A204.1 (cell line): Measurements from ENCODE around the gene PTPRO.

Experiments
- FAIRE-seq: peaks from 2 replicates; lab custom pipeline; 2012; peaks lifted over from hg19 to GRCh38; lab: Jason Lieb, UNC

Gene PTPRO

DNA sequence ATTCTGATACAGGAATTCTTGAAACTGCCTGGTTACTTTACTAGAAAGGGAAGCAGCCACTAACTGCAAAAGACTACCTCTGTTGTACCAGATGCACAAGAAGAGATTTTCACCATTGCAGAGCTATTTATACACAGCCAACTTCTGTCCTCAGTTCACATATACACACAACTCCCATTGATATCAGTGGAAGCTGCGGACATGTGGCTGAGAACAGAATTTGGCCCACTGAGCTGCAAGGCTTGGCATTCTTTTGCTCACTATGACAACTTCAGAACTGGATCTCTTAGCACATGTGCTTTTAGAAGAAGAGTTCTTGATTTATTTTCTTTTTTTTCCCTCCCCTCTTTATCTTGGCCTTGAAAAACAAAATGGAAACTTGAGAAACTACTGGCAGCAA lies 28.3 kb downstream of the PTPRO start:
- no peak for FAIRE-seq

DNA sequence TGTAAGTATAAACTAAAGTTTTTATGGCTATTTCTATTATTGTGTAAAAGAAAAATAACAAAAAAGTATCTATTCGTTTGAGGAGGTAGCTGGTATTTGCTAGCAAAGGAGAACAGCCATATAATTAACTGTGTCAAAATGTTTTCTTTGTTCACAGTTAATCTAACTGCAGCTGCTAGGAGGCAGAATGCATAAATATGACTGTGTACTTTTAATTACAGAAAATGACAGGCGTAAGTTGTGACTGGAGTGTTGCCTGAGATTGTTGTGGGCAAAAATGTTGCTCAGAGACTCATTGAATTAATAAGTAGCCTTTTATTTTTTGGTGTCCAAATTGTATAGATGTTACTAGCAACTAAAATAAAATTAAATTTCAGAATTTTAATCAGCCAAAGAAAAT lies 33.5 kb downstream of the PTPRO start:
- FAIRE-seq: no peak

DNA sequence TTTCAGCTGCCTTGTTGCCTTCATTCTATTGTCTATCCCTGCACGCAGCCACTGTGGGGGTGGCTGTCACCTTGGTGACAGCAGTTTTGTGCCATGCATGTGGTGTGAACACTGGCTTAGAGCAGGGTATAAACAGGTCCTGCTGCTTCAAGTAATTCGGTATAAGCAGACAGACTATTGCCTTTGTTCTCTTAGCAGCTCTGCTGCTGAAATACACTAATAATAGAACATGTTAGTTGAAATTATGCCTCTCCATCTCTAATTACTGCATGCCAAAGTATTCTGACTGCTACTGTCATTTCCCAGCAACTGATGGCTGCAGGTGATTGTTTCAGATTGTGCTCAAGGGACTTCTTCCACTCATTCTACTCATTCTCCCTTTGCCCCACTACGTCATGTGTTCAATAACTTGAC lies 34.6 kb downstream of the PTPRO start:
- FAIRE-seq: no peak

DNA sequence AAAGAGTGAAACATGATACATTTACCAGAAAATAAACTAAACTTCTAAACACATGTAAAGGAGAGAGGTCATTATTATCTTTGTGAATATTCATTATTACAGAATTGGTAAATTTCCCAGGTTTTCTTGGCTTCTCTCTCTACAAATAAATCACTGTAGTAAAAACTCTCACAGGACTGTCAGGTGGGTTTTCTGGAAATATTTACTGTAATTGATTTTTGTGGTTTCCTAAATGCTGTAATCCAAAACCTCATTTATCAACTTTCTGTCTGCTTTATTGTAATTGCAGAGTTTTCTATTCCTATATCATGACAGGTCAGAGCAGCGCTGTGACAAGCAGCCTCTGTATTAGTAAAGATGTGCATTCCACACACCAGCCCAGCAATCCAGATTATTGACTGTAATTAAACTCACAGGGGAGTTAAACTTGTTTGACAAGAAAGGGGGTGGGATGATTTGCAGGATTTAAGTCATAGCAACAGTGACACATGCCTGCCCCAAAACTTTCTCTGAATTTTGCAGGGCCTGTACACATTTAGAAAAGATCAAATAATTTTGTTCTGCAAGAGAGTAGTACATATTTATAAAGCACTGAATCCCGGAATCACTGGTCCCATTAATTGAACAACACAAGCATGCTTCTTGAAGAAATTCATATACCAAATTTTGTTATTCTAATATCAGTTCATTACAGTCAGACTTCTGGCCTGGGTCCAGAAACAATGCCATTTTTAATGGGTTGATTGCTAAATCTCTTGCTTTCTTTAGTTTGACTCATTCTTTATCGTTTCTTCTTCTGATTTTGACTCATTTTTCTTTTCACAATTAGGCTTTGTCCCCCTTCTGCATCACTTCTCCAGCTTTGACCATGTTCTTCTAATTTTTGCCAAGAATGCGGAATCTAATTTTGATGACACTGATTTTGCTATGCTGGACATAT lies 42.2 kb downstream of the PTPRO start:
- no peak for FAIRE-seq

DNA sequence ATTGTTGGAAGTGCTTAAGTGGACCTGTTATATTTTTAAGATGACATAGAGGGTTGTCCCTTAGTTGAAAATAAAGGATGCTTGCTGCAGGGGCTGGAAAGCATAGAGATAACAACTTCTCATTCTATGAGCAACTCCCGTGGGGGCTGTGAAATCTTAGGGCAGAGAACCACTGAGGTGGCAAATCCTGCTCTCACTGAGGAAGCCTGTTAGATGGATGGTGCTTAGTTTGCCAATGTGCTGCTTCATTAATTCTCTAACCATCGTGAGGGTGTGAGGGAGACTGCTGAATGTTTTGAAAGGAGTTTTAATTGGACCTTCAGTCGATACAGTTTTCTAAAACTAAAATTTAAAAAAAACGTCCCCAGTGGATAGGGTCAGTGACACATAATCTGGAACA lies 46.5 kb downstream of the PTPRO start:
- no peak for FAIRE-seq

DNA sequence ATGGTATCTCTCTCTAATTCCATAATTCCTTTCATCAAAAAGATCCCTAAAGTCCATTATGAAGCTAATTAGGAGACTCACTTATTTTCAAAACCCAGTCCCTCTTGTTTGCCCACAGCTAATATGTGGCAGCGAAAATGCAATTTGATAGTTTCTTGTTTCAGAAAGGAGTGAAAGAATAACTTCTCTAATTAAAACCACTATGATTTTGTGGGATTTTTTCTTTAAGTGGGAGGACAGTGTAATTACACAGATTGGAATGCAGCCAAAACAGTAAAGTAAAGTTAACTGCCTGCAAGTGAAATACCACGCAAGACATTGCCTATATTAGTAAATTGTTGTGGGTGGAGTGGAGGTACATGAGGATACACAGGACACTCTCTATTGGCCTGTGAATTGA lies 50.0 kb downstream of the PTPRO start:
- FAIRE-seq: no peak

DNA sequence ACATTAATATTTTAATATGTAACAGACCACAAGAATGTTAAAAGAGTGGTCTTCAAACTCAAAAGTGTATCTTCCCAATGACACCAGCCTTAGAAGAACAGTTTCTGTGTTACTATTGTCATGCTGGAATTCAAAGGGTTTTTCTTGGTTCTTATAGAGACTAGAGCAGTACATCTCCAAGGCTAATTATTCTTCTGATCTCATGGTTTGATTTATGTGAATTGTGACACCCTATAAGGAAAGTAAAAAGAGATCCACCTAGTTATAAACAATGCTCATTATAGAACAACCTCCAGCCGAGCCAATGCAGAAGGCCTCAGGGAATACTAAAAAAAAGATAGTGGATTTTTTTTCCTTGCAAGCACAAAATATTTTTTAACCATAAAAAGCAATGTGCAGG lies 65.5 kb downstream of the PTPRO start:
- no peak for FAIRE-seq

DNA sequence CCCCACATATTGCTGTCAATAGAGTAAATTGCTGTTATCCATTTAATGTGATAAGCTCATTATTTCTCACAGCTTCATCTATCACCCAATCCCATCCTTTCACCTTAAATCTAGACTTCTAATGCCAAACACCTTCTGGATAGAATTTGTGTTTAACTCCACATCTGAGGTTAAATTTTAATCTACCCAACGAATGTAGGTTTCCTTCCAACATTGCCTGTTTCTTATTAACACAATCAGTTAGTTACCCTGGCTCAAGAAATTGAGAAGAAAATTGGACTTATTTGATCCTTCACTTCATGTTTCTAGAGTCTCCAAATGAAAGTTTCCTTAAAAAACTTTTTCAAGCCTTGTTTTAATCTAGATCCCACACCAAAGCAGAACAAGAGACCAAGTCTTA lies 67.3 kb downstream of the PTPRO start:
- FAIRE-seq: no peak

DNA sequence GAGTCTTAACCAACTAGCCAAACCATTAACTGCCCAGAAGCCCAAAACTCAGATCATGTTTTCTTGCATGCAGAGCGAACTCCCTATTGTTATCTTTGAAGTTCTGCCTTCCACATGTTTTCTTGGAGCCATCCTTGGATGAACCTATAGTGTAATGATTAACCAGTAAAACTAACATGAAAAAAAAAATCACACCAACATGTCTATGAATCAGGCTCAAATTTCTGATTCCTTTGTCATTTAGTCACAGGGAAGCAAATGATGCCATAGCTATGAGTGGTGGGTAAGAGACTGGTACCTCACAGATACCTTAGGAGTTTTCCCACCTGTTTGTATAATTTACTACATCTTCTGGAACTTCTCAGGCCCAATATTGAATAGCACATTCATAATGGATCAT lies 70.7 kb downstream of the PTPRO start:
- FAIRE-seq: no peak

DNA sequence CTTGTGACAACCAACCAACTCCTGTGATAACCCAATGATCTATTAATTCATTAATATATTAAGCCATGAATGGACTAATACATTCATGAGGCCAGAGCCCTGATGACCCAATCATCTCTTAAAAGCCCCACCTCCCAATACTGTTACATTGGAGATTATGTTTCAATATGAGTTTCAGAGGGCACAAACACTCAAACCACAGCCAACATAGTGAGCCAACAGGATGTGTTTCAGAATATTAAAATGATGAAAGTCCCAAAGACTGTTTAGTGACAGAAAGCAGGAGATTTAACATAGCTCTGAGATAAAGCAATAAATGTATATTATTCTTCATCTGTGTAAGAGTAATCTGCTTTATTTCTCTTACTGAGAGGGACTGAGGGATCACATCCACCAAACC lies 71.7 kb downstream of the PTPRO start:
- FAIRE-seq: no peak

DNA sequence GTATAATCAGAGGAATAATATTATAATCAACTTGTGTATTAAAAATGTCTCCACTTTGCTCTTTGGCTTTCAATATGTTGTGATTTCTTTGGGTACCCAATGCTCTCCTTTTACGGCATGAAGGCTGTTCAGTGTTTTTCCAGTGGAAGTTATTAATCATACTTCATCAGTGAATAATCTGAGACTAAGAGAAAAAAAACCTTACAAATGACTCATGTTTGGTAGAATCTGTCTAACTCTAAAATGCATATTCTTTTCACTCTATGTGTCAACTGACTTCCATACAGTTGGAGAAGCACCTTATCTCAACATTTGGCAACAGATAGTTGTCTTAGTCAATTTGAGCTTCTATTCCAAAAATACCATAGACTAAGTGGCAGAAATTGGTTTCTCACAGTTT lies 82.2 kb downstream of the PTPRO start:
- FAIRE-seq: no peak

DNA sequence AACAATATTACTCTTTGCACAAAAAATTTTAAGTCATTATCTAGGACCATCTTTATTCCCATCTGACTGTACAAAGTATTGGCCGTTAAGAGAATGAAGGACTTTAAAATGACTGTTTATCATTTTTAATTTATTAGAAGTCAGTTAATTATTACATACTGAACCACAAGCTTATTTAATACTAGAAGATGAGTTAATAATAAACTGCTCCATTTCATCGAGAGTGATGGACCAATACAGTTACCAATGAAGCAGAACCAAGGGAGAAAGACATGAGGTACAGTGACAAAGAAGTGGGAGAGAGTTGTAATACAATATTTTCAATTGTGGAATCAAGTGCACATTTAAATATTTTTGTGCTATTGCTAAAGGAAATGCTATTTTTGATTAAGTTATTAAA lies 83.3 kb downstream of the PTPRO start:
- no peak for FAIRE-seq

DNA sequence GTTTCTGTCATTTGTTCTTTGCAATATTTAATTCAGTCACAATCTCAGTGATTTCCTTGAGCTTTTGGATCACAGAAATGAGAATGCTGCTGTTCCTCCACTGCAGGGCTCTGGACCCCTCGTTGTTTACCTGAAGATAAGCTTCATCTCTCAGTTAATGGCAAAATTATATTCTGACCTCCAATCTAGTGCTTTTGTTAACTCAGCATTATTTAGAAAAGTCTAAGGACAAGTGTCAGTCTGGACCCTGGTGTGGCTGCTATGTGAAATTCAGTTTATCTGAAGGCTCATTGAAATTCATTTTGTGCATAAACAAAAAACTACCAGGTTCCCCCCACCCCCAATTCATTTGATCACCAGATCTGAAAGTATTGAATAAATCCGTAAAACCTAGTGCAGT lies 84.7 kb downstream of the PTPRO start:
- no peak for FAIRE-seq

DNA sequence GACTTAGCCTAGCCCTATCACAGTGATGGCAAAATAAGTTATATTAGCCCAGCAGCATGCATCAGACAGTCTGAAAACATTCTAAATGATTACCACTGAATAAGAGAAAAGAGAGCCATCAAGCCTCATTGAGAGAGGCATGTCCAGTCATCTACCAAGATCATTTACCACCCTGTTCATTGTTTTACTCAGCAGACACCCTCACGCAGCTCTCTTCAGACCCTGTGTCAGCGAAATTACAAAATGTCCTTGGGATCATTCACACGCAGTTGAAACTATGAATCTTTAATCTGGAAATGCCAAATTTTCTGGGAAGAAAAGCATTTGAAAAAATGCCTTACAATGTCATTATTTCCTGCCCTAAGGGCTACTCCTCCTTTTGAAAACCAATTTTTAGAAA lies 89.5 kb downstream of the PTPRO start:
- no peak for FAIRE-seq

DNA sequence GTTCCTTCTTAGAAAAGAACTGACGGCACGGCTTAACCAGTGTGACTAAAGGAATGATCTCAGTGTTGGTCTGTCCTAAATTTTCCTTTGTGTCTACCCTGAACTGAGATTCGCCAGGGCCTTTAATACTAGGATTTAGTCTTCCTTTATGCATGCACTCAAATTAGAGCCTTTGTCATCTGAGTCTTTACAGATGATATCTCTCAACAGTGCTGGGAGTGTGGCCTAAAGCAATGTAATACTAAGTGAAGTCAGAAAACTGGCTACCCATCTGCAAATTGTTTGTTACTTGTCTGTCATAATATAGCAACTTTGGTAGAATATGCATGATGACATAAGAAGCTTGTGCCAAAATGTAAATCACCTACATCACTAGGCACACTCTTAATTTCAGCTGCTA lies 95.4 kb downstream of the PTPRO start:
- FAIRE-seq: no peak

DNA sequence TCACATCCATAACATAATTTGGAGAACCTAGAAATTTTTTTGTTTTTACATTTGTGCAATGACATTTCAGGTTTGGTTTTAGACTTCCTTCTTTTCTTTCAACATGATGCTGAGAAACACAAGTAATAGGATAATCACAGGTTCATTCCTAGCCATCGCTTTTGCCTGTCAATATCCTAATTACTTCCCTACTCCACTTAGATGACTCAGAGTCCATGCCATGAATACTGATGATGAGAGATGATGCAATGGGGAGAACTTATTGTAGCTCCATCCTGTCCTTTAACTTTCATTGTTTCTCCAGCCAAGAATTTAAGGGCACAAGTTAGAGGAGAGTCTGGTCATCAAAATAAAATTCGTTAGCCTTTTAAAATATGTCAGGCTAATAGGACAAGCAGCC lies 101.3 kb downstream of the PTPRO start:
- no peak for FAIRE-seq

DNA sequence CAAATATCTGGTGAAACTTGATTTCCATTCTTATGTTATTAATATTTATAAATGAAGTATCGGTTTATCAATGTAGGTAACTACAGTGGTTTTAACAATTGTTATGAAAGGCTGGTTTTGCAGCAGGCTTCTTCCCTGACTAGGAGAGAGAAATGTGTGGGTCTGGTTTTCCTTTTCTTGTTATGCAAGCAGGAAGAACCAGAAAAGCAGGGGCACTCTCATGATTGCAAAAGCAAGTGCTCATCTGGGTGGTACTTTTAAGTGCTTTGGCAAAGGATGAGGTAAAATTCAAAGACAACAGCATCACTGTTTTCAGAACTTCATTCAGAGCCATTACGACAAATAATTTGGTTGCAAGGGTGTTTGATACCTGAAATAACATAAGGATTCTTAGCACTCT lies 105.6 kb downstream of the PTPRO start:
- FAIRE-seq: no peak

DNA sequence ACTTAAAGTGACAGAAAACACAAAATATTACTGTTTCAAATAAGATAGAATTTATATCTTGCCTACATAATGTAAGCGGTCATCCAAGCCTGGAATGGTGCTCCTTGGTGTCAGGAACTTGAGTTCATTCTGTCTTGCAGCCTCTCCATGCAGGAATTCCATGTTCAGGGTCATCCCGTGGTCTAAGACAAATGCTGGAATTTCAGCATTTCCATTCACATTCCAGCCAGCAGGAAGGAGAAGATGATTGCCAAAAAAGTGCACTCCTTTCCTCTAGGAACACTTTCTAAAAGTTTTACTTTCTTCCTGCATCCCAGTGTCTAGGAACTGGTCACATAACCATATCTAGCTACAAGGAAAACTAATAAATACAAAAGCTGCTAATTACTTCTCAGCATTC lies 106.3 kb downstream of the PTPRO start:
- FAIRE-seq: no peak

DNA sequence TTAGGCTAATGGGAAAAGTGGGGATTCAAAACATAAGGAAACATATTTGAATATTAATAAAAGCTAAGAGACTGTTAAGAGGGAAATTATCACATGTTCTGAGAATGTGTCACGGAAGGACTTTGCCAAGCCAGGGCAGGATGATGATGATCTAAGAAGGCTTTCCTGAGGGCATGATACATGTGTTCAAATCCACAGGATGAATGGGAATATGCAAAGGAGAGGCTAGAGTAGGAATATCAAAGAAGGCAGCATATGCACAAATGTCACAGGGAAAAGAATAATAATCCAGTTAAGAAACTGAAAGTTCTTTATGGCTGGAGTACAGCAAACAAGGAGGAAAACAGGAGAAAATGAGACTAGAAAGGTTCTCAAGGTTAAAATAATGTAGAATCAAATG lies 107.0 kb downstream of the PTPRO start:
- FAIRE-seq: no peak

DNA sequence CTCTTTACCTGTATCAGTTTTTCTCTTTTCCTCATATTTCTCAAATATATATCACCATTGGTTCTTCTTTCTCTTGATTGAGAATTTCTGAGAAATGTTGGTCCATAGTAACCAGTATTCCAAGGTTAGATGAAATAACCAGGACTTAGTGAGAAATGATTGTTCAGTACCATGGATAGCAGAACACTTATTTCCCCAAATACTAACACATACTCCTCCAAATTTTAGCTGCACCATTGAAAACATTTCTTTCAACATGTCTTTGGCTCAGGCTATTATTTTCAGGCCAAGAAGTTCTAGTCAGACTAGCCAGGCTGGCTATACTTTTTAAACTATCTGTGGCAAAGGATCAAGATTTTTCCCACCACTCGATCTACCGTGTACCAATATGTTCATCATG lies 113.3 kb downstream of the PTPRO start:
- no peak for FAIRE-seq

DNA sequence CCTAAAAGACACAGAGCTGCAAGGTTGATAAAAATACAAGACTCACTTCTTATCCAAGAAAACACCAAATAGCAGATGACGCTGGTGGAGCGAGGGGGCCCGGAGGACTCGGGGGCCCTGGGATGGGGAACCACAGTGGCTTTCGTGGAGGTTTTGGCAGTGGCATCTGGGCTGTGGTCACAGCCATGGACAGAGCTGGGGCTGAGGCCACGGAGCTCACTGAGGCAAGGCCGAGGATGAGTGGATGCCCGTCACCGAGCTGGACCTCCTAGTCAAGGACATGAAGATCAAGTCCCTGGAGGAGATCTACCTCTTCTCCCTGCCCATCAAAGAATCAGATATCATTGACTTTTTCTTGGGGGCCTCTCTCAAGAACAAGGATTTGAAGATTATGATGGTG lies 117.2 kb downstream of the PTPRO start:
- FAIRE-seq: no peak

DNA sequence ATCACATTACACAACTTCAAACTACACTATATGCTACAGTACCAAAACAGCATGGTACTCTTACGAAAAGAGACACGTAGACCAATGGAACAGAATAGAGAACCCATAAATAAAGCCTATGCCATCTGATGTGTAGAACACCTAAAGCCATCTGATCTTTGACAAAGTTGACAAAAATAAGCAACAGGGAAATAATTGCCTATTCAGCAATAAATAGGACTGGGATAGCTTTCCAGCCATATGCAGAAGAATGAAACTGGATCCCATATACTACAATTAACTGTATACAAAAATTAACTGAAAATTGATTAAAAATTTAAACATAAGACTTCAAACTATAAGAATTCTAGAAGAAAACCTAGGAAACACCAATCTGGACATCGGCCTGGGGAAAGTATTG lies 120.7 kb downstream of the PTPRO start:
- no peak for FAIRE-seq

DNA sequence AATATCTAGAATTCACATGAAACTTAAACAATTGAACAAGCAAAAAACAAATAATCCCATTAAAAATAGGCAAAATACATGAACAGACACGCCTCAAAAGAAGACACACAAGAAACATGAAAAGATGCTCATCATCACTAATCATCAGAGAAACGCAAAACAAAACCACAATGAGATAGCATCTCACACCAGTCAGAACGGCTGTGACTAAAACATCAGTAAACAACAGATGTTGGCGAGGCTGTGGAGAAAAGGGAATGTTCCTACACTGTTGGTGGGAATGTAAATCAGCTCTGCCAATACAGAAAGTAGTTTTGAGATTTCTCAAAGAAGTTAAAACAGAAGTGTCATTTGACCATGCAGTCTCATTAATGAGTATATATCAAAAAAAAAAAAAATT lies 121.3 kb downstream of the PTPRO start:
- FAIRE-seq: no peak

DNA sequence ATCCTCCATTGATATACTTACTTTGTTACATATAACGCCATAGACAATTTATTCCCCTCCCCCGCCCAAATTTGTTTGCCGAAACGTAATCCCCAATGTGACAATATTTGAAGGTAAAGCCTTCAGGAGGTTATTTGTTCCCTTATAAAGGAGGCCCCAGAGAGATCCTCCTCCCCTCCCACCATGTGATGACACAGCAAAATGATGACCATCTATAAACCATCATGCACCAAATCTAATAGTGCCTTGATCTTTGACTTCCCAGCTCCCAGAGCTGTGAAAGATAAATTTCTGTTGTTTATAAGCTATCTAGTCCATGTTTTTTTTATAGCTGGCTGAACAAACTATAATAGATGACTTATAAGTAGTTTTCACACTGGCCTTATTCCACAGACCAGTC lies 122.2 kb downstream of the PTPRO start:
- FAIRE-seq: no peak

DNA sequence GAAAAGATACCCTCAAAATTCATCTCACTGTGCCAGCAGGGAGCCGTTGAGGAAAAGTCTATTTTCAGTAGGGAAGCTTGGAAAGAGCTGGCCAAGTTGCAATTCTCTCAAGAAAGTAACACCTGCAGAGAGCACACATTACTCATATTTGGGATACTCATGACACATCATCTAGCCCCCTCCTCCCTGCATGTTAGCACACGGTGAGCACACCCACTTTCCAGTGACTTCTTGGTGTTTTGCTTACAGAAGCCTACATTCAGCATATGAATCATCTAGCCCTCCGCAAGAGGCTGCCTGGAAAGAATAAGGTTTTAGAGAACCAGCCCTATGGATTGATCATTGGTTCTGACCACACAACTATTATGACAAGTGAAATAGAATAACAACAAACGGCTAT lies 124.5 kb downstream of the PTPRO start:
- FAIRE-seq: no peak
